Body of pancreas (tissue), 4 donors: ENCODE measurements around the gene ALX4.

Source experiments
- CTCF ChIP-seq, 7 experiments: fragments of 450-650 bp in 4 of 7; fragments of 200-600 bp in 3 of 7; sonication (generic) in 3 of 7; IDR thresholded peaks; one replicate each; pipeline ENCODE4 v1.5.1; 2016 to 2019; ENCODE audit warnings: antibody characterized with exemption in 7 of 7
- POLR2A ChIP-seq, 3 donors: fragments of 450-650 bp; IDR thresholded peaks; one replicate each; pipeline ENCODE4 v1.6.1; 2016; ENCODE audit warnings: antibody characterized with exemption in 3 of 3, mild to moderate bottlenecking in 2 of 3

- TF ChIP-seq CTCF (IDR thresholded peaks at IDR 0.05), result no peak
- no peak for TF ChIP-seq POLR2A (IDR thresholded peaks at IDR 0.05)
Observed at GRCh38 chr11:44219830-44220796, 89.8 kb downstream of the ALX4 start.
